ENCODE data around the gene RBPMS2. TPM values are rescaled to one million over a fixed set of nuclear protein-coding genes. Genes with fewer than 3 reads are reported as not detected.

RBPMS2 gene
- total RNA-seq, 3 donors from 2014 or later = 0.10 to 0.22 TPM; not detected in 1

DNA sequence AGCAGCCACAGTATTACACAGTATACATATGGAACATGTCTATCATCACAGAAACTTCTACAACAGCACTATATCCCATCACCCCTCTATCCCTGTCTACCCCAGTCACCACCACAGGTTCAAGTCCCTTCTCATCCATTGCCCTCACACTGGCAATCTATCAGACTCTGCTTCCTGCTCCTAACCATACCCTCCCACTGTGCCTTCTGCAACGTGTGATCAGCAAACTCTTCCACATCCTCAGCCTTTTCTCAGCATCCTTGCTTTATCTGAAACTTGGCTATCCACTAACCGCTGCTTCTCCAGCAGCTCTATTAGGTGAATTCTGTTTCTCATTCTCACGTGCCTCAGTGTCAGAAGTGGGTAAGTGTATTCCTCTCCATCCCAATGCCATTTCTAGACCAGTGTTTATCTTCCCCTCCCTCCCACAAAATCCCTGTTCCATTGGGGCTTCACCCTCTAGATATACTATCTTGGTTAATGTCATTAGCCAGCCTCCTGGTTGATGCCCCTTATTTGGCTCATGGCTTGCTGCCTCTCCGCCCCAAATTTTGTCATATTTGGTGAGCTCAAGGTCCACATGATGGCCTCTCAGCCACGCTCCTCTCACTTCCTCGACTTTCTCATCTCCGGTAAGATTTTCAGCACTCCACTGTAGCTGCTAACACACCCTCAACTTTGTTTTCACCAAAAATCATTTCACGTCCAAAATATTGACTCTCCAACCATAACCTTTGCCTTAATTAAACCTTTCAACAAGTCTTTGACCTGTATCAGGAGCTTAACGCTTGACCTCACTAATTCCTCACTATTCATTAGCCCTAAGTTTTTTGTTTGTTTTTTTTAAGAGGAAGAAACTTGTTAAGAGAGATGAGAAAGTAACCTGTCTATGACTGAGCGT lies 69.1 kb downstream of the RBPMS2 start:
- H3K9me3 Mint-ChIP-seq = no peaks in the 10 kb centered on the region
- ATAC-seq (no peak), DNase-seq (no peak)
- H3K4me3 Mint-ChIP-seq = no peak overlapping the region
- H3K4me1 Mint-ChIP-seq (ENCODE audit: low read depth) = peaks cover 22% of the 10 kb centered on the region
- no peaks in the 10 kb centered on the region for H3K36me3 Mint-ChIP-seq (ENCODE audit: insufficient read depth)
- H3K27me3 Mint-ChIP-seq (ENCODE audit: low read depth) = no peaks in the 10 kb centered on the region

DNA sequence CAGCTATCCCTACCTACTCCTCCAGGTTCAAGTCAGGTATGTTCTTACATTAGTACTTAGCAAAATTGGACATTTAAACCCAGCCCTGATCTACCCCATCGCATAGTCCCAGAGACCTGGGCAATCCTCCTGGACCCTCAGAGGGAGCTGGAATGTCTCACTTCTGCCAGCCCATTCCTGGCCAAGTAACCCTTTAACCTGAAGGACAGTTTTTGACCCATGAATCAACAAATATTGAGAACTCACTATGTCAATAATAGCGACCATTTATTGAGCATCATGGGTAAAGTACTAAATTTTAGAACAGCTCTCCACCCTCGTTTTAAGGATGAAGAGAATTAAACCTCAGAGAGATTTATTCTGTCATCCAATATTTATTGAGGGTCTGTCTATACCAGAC lies 70.4 kb downstream of the RBPMS2 start:
- no peak for DNase-seq
- no peaks in the 10 kb centered on the region for H3K9me3 Mint-ChIP-seq
- H3K4me1 Mint-ChIP-seq (ENCODE audit: low read depth) = peaks cover 34% of the 10 kb centered on the region
- H3K27me3 Mint-ChIP-seq (ENCODE audit: low read depth) = no peaks in the 10 kb centered on the region
- no peak for ATAC-seq
- no peak overlapping the region for H3K4me3 Mint-ChIP-seq
- H3K36me3 Mint-ChIP-seq (ENCODE audit: insufficient read depth) = peaks cover 4% of the 10 kb centered on the region

DNA sequence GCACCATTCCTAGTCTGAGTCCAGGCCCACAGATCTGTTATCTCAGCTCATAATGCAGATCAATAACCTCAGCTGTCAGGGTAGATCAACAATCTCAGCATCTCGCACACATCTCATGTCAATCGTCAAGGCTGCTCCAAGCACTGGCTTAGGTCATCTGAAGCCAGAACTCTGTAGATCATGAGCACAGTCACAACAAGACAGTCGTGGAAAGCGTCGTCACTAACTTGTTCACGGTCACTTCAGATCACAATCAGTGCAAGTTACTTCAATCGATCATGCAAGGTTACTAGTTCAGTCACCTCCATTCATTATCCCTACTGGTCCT lies 71.8 kb downstream of the RBPMS2 start:
- ATAC-seq = no peak
- Mint-ChIP-seq H3K9me3 (no peaks in the 10 kb centered on the region), H3K4me1 (ENCODE audit: low read depth) (peaks cover 48% of the 10 kb centered on the region), H3K36me3 (ENCODE audit: insufficient read depth) (peaks cover 4% of the 10 kb centered on the region), H3K4me3 (peak overlapping the region; percentile 89), H3K27me3 (ENCODE audit: low read depth) (no peaks in the 10 kb centered on the region)
- DNase-seq = no peak

DNA sequence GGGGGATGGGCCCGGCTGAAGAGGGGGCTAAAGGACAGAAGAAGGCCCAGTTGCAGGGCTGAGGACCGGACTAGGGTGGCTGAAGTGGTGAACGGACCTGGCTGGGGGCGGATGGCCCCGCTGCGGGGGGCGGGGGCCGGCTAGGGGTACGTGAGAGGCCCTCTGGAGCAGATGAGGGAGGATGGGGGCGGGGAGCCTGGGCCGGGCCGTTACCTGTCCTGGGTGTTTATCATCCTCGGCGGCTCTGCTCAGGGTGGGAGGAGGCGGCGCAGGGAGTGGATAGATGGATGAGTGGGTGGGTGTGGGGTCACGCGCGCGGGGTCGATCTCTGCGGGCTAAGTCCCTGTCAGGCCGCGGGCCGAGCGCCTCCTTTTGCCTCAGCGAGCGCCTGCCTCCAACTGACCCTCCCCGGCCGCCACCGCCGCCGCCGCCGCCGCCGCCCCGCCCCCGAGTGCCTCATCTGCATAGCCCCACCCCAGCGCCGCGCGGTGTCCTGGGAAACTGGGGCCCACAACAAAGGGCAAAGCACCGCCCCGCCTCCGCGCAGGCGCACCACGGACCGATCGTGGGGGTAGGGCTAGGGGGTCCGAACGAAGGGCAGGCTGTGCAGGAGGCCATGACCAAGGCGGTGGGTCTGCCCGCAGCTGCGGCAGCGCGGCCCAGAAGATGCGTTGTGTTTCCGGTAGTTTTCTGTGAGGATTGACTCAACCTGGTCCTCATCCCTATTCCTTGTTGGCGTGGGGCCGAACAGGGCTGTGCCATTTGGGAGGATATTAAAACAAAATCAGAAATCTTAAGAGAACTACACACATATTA lies 72.4 kb downstream of the RBPMS2 start:
- ATAC-seq (peak; percentile 93 to 95), DNase-seq (peak; percentile 92)
- Mint-ChIP-seq H3K27me3 (ENCODE audit: low read depth) (no peaks in the 10 kb centered on the region), H3K36me3 (ENCODE audit: insufficient read depth) (peaks cover 4% of the 10 kb centered on the region), H3K4me1 (ENCODE audit: low read depth) (peaks cover 54% of the 10 kb centered on the region), H3K4me3 (peak overlapping the region; percentile 89), H3K9me3 (no peaks in the 10 kb centered on the region)

DNA sequence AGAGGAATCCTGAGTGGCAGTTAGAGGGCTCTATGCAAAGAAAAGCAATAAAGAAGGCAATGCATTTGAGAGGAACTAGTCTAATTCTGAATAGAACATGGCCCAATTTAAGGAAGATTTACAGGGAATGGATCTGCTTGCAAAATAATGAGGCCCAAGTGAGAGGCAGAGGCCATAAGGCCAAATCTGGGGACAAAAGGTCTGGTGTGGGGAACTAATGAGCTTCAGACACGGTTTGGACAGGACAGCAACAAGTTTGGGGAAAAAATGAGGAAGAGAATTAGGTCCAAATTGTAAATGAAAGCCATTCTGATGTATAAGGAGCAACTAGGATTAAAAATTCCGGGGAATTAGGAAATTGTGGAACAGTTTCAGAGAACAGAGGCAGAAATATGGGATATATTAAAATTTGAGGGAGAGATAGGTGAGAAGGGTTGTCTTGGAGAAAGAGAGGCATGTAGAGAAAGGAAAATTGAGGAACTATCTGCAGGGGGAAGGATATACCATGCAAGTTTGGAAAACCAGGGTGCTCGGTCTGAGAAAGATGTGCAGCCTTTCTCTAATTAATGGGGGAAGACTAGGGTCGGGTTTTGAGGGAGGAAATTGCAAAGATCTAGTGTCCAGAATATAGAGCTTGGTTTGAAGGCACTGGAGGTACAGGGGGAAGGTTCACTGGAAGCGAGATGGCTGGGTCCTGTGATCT lies 73.8 kb downstream of the RBPMS2 start:
- no peaks in the 10 kb centered on the region for H3K9me3 Mint-ChIP-seq
- ATAC-seq = no peak
- H3K36me3 Mint-ChIP-seq (ENCODE audit: insufficient read depth) = peaks cover 4% of the 10 kb centered on the region
- peak overlapping the region; percentile 89 for H3K4me3 Mint-ChIP-seq
- H3K27me3 Mint-ChIP-seq (ENCODE audit: low read depth) = no peaks in the 10 kb centered on the region
- no peak for DNase-seq
- H3K4me1 Mint-ChIP-seq (ENCODE audit: low read depth) = peaks cover 61% of the 10 kb centered on the region

DNA sequence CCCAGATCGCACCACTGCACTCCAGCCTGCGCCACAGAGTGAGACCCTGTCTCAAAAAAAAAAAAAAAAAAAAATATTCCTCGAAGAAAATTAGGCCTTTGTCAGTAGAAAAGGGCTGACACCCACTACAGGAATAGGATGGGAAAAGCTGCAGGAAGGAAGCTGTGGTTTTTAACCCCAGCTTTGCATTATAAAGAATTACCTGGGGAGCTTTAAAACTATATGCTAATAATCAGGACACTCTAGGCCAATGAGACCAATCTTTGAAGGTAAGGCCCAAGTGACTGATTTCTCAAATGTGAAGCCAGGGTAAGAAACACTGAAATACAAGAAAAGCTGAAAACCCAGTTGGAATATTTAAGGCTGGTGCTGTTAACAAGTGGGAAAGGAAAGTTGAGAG lies 74.3 kb downstream of the RBPMS2 start:
- Mint-ChIP-seq H3K27me3 (ENCODE audit: low read depth) (no peaks in the 10 kb centered on the region), H3K4me1 (ENCODE audit: low read depth) (peaks cover 64% of the 10 kb centered on the region), H3K9me3 (no peaks in the 10 kb centered on the region), H3K4me3 (peak overlapping the region; percentile 89), H3K36me3 (ENCODE audit: insufficient read depth) (peaks cover 4% of the 10 kb centered on the region)
- ATAC-seq (no peak), DNase-seq (no peak)

DNA sequence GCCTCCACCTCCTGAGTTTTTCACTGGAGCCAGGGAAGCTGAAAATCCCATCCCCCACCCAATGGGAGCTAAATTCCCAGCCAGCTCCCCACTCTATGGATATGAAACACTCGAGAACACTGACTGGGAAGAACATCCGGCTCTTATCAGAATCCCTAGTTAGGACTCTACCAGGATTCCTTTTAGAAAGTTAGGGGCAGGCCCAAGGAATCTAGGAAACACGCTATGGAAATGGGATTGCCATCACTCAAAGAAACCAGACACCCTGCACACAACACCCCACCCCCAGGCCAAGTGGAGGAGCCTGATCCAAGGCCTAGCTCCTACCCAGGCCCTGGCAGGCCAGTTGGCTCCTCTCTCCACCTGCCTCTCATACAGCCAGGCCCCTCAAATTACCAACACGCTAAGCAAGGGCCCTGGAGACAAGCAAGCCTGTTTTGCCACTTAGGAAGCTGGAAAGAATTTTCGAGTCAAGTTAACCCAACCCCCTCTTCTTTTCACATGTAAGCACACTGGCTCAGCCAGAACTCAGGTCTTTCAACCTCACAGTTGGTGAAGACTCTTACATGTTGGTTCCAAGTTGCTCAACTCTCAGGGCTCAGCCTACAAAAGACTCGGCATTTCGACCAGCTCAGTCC lies 75.5 kb downstream of the RBPMS2 start:
- Mint-ChIP-seq H3K4me3 (no peak overlapping the region), H3K27me3 (ENCODE audit: low read depth) (no peaks in the 10 kb centered on the region), H3K9me3 (no peaks in the 10 kb centered on the region), H3K36me3 (ENCODE audit: insufficient read depth) (peaks cover 8% of the 10 kb centered on the region), H3K4me1 (ENCODE audit: low read depth) (peaks cover 73% of the 10 kb centered on the region)
- ATAC-seq (no peak), DNase-seq (no peak)

DNA sequence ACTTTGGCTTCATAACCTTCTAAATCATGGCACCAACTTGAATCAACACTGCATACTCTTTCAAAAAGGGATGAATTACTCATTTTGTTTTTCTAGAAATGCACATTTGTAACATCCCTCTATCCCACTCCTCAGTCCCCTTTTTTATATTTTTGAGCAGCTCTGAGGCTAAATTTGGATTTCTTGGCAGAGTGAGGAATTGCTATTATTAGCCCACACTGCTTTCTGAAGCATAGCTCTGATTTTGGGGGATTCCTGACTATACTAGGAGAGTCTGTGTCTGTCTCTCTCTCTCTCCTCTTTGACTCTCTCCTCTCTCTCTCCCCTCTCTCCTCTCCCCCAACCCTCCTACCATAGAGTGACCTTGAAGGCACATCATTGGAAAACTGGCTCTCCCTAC lies 76.6 kb downstream of the RBPMS2 start:
- DNase-seq = no peak
- Mint-ChIP-seq H3K4me1 (ENCODE audit: low read depth) (peaks cover 72% of the 10 kb centered on the region), H3K4me3 (no peak overlapping the region), H3K36me3 (ENCODE audit: insufficient read depth) (peaks cover 8% of the 10 kb centered on the region), H3K9me3 (no peaks in the 10 kb centered on the region), H3K27me3 (ENCODE audit: low read depth) (no peaks in the 10 kb centered on the region)
- ATAC-seq = no peak

DNA sequence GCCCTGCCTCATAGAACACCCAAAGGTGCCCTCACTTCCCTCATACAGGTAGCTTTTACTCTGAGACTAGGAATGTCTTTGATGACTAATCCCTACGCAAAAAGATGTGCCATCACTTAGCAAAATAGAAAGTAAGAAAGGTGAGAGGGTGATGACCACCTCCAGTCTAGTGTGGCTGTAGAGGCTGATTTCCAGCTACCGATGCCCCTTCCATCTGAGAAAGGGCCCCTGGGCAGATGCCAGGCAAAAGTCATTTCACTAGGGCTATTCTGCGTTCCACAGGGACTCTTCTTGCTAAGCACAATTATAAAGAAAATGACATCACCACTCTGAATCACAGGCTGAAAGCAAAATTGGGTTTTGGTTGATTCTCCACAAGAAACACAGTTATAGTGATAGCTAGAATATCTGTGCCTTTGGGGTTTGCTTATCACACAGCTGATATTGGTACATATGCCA lies 77.4 kb downstream of the RBPMS2 start:
- Mint-ChIP-seq H3K36me3 (ENCODE audit: insufficient read depth) (peaks cover 13% of the 10 kb centered on the region), H3K4me3 (no peak overlapping the region), H3K9me3 (no peaks in the 10 kb centered on the region), H3K27me3 (ENCODE audit: low read depth) (no peaks in the 10 kb centered on the region), H3K4me1 (ENCODE audit: low read depth) (peaks cover 65% of the 10 kb centered on the region)
- DNase-seq (no peak), ATAC-seq (peak; percentile 70 to 73)

DNA sequence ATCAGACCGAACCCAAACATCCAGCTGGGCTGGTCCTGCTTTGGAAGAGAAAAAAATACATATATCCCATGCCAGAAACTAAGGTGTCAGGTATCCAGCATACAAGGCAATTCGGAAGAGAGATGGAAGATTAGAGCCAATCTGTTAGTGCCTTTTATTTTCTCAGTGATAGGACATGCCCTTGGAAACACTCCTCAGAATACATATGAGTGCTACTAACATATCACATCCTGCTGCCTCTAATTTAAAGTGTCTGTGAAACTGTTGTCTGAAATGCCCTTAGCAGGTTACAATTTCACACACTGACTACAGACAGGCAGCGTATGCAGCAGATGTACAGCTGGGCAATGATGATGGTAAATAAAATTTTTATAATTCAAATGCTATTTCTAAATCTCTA lies 78.9 kb downstream of the RBPMS2 start:
- Mint-ChIP-seq H3K4me3 (no peak overlapping the region), H3K36me3 (ENCODE audit: insufficient read depth) (peaks cover 14% of the 10 kb centered on the region), H3K4me1 (ENCODE audit: low read depth) (peaks cover 53% of the 10 kb centered on the region), H3K27me3 (ENCODE audit: low read depth) (no peaks in the 10 kb centered on the region), H3K9me3 (no peaks in the 10 kb centered on the region)
- DNase-seq (no peak), ATAC-seq (no peak)

DNA sequence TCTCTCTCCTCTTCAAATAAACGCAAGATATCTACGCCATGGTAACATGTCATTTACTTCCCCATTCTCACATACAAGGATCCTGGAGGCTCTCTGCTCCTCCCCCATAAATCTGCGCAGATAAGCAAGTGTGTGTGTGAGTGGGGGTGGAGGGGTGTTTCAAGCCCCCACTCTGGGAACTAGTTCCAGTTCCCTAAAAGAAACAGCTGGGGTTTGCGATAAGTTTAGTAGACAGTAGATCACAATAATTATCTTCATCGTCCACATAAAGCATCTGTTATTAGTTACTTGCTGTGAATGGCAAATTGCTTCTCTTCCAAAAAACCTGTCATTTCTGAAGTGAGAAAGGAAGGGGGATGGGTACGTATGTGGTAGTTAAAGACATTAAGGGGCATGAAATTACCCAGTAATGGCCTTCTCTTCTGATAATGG lies 79.8 kb downstream of the RBPMS2 start:
- Mint-ChIP-seq H3K27me3 (ENCODE audit: low read depth) (no peaks in the 10 kb centered on the region), H3K36me3 (ENCODE audit: insufficient read depth) (peaks cover 13% of the 10 kb centered on the region), H3K4me3 (no peak overlapping the region), H3K4me1 (ENCODE audit: low read depth) (peaks cover 44% of the 10 kb centered on the region), H3K9me3 (no peaks in the 10 kb centered on the region)
- ATAC-seq (no peak), DNase-seq (no peak)

DNA sequence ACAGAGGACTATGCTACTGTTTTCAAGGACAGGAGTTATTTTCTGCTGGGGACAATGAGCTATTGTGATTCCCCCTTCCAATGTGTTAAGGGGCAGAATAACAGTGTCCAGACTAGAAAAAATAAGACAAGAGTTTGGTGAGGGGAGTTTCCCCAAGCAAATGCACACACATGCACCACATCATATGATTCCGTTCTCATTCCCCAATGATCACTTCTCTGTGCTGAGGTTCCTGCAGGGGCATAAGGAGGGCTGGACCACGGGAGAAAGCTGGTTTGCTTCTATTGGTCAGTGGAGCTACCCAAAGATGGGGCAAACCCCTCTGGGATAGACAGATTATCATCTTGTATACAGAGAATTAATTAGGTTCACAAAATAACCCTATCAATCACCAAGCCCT lies 80.6 kb downstream of the RBPMS2 start:
- DNase-seq = no peak
- peaks cover 10% of the 10 kb centered on the region for H3K36me3 Mint-ChIP-seq (ENCODE audit: insufficient read depth)
- peaks cover 36% of the 10 kb centered on the region for H3K4me1 Mint-ChIP-seq (ENCODE audit: low read depth)
- no peaks in the 10 kb centered on the region for H3K27me3 Mint-ChIP-seq (ENCODE audit: low read depth)
- H3K9me3 Mint-ChIP-seq = no peaks in the 10 kb centered on the region
- no peak for ATAC-seq
- H3K4me3 Mint-ChIP-seq = no peak overlapping the region

DNA sequence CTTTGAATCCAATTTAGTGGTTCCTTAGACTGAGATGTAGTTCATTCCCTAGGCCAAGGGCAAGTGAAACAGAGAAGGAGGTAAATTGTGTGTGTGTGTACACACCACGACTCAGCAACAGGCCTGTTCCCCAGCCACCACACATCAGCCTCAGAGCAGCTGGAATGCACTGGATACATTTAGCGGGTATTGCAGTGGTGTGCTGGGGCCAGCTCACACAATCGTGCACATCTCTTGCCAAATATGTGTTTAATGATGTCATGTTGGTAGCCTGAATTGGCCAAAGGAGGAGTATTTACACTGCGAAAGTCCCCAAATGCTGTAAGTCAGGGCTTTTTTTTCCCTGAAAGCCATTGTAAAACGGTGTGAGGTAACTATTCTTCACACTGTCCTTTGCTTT lies 82.3 kb downstream of the RBPMS2 start:
- ATAC-seq = no peak
- H3K27me3 Mint-ChIP-seq (ENCODE audit: low read depth) = no peaks in the 10 kb centered on the region
- peaks cover 16% of the 10 kb centered on the region for H3K36me3 Mint-ChIP-seq (ENCODE audit: insufficient read depth)
- H3K9me3 Mint-ChIP-seq = no peaks in the 10 kb centered on the region
- DNase-seq = no peak
- H3K4me1 Mint-ChIP-seq (ENCODE audit: low read depth) = peaks cover 20% of the 10 kb centered on the region
- H3K4me3 Mint-ChIP-seq = no peak overlapping the region

Measured in activated T-cell treated with anti-CD3 and anti-CD28 coated beads, Interleukin-2, amount 50 U/mL, for 4 hours (primary cell).